T-helper 17 cell (primary cell): ENCODE data around the gene MBOAT2. TPM values are rescaled to one million over a fixed set of nuclear protein-coding genes. Genes with fewer than 3 reads are reported as not detected.

ENCODE experiments used
- ATAC-seq: fragments of 150-1000 bp; cut with Tn5 transposase; 2 replicates; pipeline ENCODE4 v1.10.0; 2021; ENCODE audit warnings: mild to moderate bottlenecking, moderate library complexity
- DNase-seq, 3 donors: peaks; one replicate each; pipeline versions ENCODE4 v3.0.0 to v3.0.0-alpha.2; 2020 to 2021
- H3K9me3 ChIP-seq: one replicate; pipeline ENCODE4 v1.7.0; 2013; ENCODE audit warnings: low read length, mild to moderate bottlenecking; ENCODE audit not compliant: control insufficient read depth, poor library complexity, severe bottlenecking
- H3K27ac Mint-ChIP-seq: one replicate; pipeline ENCODE4 v1.8.0; 2022; ENCODE audit warnings: mild to moderate bottlenecking, moderate library complexity, mixed read lengths
- H3K27me3 Mint-ChIP-seq: one replicate; pipeline ENCODE4 v1.8.0; 2022; ENCODE audit warnings: mixed read lengths
- H3K36me3 Mint-ChIP-seq: one replicate; pipeline ENCODE4 v1.8.0; 2022; ENCODE audit warnings: low read depth, mixed read lengths
- H3K4me1 Mint-ChIP-seq: one replicate; pipeline ENCODE4 v1.8.0; 2022; ENCODE audit warnings: mild to moderate bottlenecking, mixed read lengths
- H3K4me3 Mint-ChIP-seq: one replicate; pipeline ENCODE4 v1.8.0; 2022; ENCODE audit warnings: mild to moderate bottlenecking, moderate library complexity, mixed read lengths
- total RNA-seq, 4 donors: library from RNA in 2 of 4; stranded (reverse) in 2 of 4; gene quantifications; one replicate each; pipeline ENCODE4 v1.2.3 and lab custom pipeline; 2022 to 2026

The MBOAT2 gene
- total RNA-seq, 2 donors from 2014 or later = 2.1 to 4.9 TPM

GRCh38 chr2:9030841-9031240 lies 27.4 kb upstream of the MBOAT2 start:
- DNase-seq (no peak), ATAC-seq (no peak)
- H3K36me3 Mint-ChIP-seq = peaks cover 4% of the 10 kb centered on the region
- H3K4me1 Mint-ChIP-seq = peaks cover 9% of the 10 kb centered on the region
- no peaks in the 10 kb centered on the region for H3K9me3 ChIP-seq
- no peak overlapping the region for H3K27ac Mint-ChIP-seq
- no peak overlapping the region for H3K4me3 Mint-ChIP-seq
- H3K27me3 Mint-ChIP-seq = peaks cover 71% of the 10 kb centered on the region

- no peak overlapping the region for H3K4me3 Mint-ChIP-seq
- ATAC-seq (no peak), DNase-seq (no peak)
- H3K27me3 Mint-ChIP-seq = peaks cover 71% of the 10 kb centered on the region
- H3K36me3 Mint-ChIP-seq = peaks cover 4% of the 10 kb centered on the region
- no peaks in the 10 kb centered on the region for H3K9me3 ChIP-seq
- H3K27ac Mint-ChIP-seq = no peak overlapping the region
- peaks cover 9% of the 10 kb centered on the region for H3K4me1 Mint-ChIP-seq
These were observed 26.7 kb upstream of the MBOAT2 start for GRCh38 chr2:9030190-9030589.

- no peaks in the 10 kb centered on the region for H3K9me3 ChIP-seq
- no peak overlapping the region for H3K27ac Mint-ChIP-seq
- ATAC-seq = no peak
- H3K4me1 Mint-ChIP-seq = peaks cover 9% of the 10 kb centered on the region
- DNase-seq = no peak
- peaks cover 74% of the 10 kb centered on the region for H3K27me3 Mint-ChIP-seq
- peaks cover 4% of the 10 kb centered on the region for H3K36me3 Mint-ChIP-seq
- no peak overlapping the region for H3K4me3 Mint-ChIP-seq
These were observed 26.2 kb upstream of the MBOAT2 start for GRCh38 chr2:9029721-9030120.

- DNase-seq = no peak
- Mint-ChIP-seq H3K36me3 (peaks cover 2% of the 10 kb centered on the region), H3K27me3 (peaks cover 66% of the 10 kb centered on the region), H3K4me1 (no peaks in the 10 kb centered on the region), H3K27ac (no peak overlapping the region), H3K4me3 (no peak overlapping the region)
- H3K9me3 ChIP-seq = no peaks in the 10 kb centered on the region
- ATAC-seq = no peak
These were observed 24.4 kb upstream of the MBOAT2 start for GRCh38 chr2:9027884-9028283.

GRCh38 chr2:9025746-9026145 lies 22.3 kb upstream of the MBOAT2 start:
- ATAC-seq = no peak
- Mint-ChIP-seq H3K27me3 (peaks cover 53% of the 10 kb centered on the region), H3K27ac (no peak overlapping the region)

GRCh38 chr2:9024575-9024974 lies 21.1 kb upstream of the MBOAT2 start:
- no peak overlapping the region for H3K27ac Mint-ChIP-seq
- no peaks in the 10 kb centered on the region for H3K9me3 ChIP-seq

More at GRCh38 chr2:9025746-9026145, 22.3 kb upstream of the MBOAT2 start:
- no peaks in the 10 kb centered on the region for H3K9me3 ChIP-seq
- H3K36me3 Mint-ChIP-seq = peaks cover 2% of the 10 kb centered on the region
- no peak overlapping the region for H3K4me3 Mint-ChIP-seq
- H3K4me1 Mint-ChIP-seq = no peaks in the 10 kb centered on the region
- DNase-seq = no peak

GRCh38 chr2:9021563-9022211 lies 18.2 kb upstream of the MBOAT2 start:
- no peaks in the 10 kb centered on the region for H3K9me3 ChIP-seq
- no peak for ATAC-seq

More at GRCh38 chr2:9024575-9024974, 21.1 kb upstream of the MBOAT2 start:
- Mint-ChIP-seq H3K36me3 (peaks cover 2% of the 10 kb centered on the region), H3K27me3 (peaks cover 59% of the 10 kb centered on the region), H3K4me1 (no peaks in the 10 kb centered on the region), H3K4me3 (no peak overlapping the region)
- DNase-seq (no peak), ATAC-seq (no peak)

GRCh38 chr2:9020267-9020666 lies 16.8 kb upstream of the MBOAT2 start:
- no peak overlapping the region for H3K4me3 Mint-ChIP-seq
- no peaks in the 10 kb centered on the region for H3K9me3 ChIP-seq
- no peaks in the 10 kb centered on the region for H3K4me1 Mint-ChIP-seq
- peaks cover 53% of the 10 kb centered on the region for H3K27me3 Mint-ChIP-seq
- peaks cover 3% of the 10 kb centered on the region for H3K36me3 Mint-ChIP-seq
- DNase-seq = no peak
- H3K27ac Mint-ChIP-seq = no peak overlapping the region
- no peak for ATAC-seq

More at GRCh38 chr2:9021563-9022211, 18.2 kb upstream of the MBOAT2 start:
- H3K36me3 Mint-ChIP-seq = peaks cover 3% of the 10 kb centered on the region
- no peak overlapping the region for H3K27ac Mint-ChIP-seq
- H3K27me3 Mint-ChIP-seq = peaks cover 60% of the 10 kb centered on the region
- no peak overlapping the region for H3K4me3 Mint-ChIP-seq
- DNase-seq = no peak
- H3K4me1 Mint-ChIP-seq = no peaks in the 10 kb centered on the region

GRCh38 chr2:9018534-9018933 lies 15.1 kb upstream of the MBOAT2 start:
- Mint-ChIP-seq H3K36me3 (peaks cover 3% of the 10 kb centered on the region), H3K27me3 (peaks cover 50% of the 10 kb centered on the region), H3K27ac (no peak overlapping the region), H3K4me1 (no peaks in the 10 kb centered on the region), H3K4me3 (no peak overlapping the region)
- no peaks in the 10 kb centered on the region for H3K9me3 ChIP-seq
- DNase-seq (no peak), ATAC-seq (no peak)

- Mint-ChIP-seq H3K27ac (no peak overlapping the region), H3K27me3 (peaks cover 45% of the 10 kb centered on the region), H3K36me3 (peaks cover 2% of the 10 kb centered on the region), H3K4me3 (no peak overlapping the region), H3K4me1 (no peaks in the 10 kb centered on the region)
- ATAC-seq (no peak), DNase-seq (no peak)
- H3K9me3 ChIP-seq = no peaks in the 10 kb centered on the region
These were observed 14.6 kb upstream of the MBOAT2 start for GRCh38 chr2:9018109-9018508.

GRCh38 chr2:9017411-9017810 lies 13.9 kb upstream of the MBOAT2 start:
- no peak overlapping the region for H3K27ac Mint-ChIP-seq
- H3K27me3 Mint-ChIP-seq = peaks cover 39% of the 10 kb centered on the region
- no peaks in the 10 kb centered on the region for H3K9me3 ChIP-seq
- DNase-seq (no peak), ATAC-seq (no peak)
- H3K4me1 Mint-ChIP-seq = no peaks in the 10 kb centered on the region
- no peak overlapping the region for H3K4me3 Mint-ChIP-seq
- H3K36me3 Mint-ChIP-seq = peaks cover 2% of the 10 kb centered on the region

- Mint-ChIP-seq H3K4me1 (peaks cover 2% of the 10 kb centered on the region), H3K36me3 (peaks cover 2% of the 10 kb centered on the region), H3K4me3 (no peak overlapping the region), H3K27ac (no peak overlapping the region), H3K27me3 (peaks cover 39% of the 10 kb centered on the region)
- DNase-seq (no peak), ATAC-seq (no peak)
- H3K9me3 ChIP-seq = no peaks in the 10 kb centered on the region
These were observed 12.5 kb upstream of the MBOAT2 start for GRCh38 chr2:9015998-9016397.

- no peak overlapping the region for H3K27ac Mint-ChIP-seq
- peaks cover 2% of the 10 kb centered on the region for H3K36me3 Mint-ChIP-seq
- H3K27me3 Mint-ChIP-seq = peaks cover 22% of the 10 kb centered on the region
- H3K4me3 Mint-ChIP-seq = no peak overlapping the region
- no peaks in the 10 kb centered on the region for H3K9me3 ChIP-seq
- no peak for ATAC-seq
- peaks cover 2% of the 10 kb centered on the region for H3K4me1 Mint-ChIP-seq
- no peak for DNase-seq
These were observed 9.9 kb upstream of the MBOAT2 start for GRCh38 chr2:9013403-9013802.

- Mint-ChIP-seq H3K27ac (no peak overlapping the region), H3K4me3 (no peak overlapping the region), H3K4me1 (peaks cover 2% of the 10 kb centered on the region), H3K27me3 (peaks cover 8% of the 10 kb centered on the region), H3K36me3 (no peaks in the 10 kb centered on the region)
- ATAC-seq = no peak
- H3K9me3 ChIP-seq = no peaks in the 10 kb centered on the region
- no peak for DNase-seq
These were observed 7.4 kb upstream of the MBOAT2 start for GRCh38 chr2:9010866-9011265.
